Hematopoietic multipotent progenitor cell (in vitro differentiated cells): ENCODE results near the gene C4orf33. TPM values are rescaled to one million over a fixed set of nuclear protein-coding genes. Genes with fewer than 3 reads are reported as not detected.
"Not testable (repeated sequence)": the region's sequence is repeated elsewhere in the genome, so short reads cannot be mapped to it uniquely, and the experiment has no call there.

Source experiments
- DNase-seq, 3 donors: peaks; one replicate each; pipeline ENCODE4 v3.0.0-alpha.2; 2011 to 2015; ENCODE audit warnings: low read depth in 2 of 3, low spot score in 2 of 3
- total RNA-seq: library from RNA; depleted of rRNA; stranded (reverse); fragments of >200 nt; gene quantifications from one replicate; pipeline ENCODE4 v1.2.3, GENCODE V29; 2012

The C4orf33 gene
- total RNA-seq, 1 donor: 3.2 TPM

- no peak for DNase-seq
Measured at GRCh38 chr4:129117705-129118104, 21.8 kb downstream of the C4orf33 start.

- DNase-seq: not testable (repeated sequence)
Measured at GRCh38 chr4:129126614-129127013, 30.7 kb downstream of the C4orf33 start.

GRCh38 chr4:129129143-129129542, 33.2 kb downstream of the C4orf33 start:
- no peak for DNase-seq

DNA sequence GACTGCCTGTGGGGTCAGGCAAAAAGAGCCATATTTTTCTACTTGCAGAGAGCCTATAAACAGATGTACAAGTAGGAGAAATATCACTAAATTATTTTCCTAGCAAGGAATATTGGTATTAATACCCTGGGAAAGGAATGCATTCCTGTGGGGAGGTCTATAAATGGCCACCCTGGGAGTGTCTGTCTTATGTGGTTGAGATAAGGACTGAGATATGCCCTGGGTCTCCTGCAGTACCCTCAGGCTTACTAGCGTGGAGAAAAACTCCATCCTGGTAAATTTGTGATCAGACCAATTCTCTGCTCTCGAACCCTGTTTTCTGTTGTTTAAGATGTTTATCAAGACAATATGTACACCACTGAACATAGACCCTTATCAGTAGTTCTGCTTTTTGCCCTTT, 35.4 kb downstream of the C4orf33 start:
- no peak for DNase-seq

- no peak for DNase-seq
Measured at GRCh38 chr4:129136433-129136832, 40.5 kb downstream of the C4orf33 start.

- DNase-seq: no peak
Measured at GRCh38 chr4:129138810-129139496, 43.0 kb downstream of the C4orf33 start.

- no peak for DNase-seq
Measured at GRCh38 chr4:129140521-129140920, 44.6 kb downstream of the C4orf33 start.

- no peak for DNase-seq
Measured at GRCh38 chr4:129143359-129143758, 47.4 kb downstream of the C4orf33 start.

- DNase-seq: no peak
Measured at GRCh38 chr4:129144755-129145206, 48.8 kb downstream of the C4orf33 start.

DNA sequence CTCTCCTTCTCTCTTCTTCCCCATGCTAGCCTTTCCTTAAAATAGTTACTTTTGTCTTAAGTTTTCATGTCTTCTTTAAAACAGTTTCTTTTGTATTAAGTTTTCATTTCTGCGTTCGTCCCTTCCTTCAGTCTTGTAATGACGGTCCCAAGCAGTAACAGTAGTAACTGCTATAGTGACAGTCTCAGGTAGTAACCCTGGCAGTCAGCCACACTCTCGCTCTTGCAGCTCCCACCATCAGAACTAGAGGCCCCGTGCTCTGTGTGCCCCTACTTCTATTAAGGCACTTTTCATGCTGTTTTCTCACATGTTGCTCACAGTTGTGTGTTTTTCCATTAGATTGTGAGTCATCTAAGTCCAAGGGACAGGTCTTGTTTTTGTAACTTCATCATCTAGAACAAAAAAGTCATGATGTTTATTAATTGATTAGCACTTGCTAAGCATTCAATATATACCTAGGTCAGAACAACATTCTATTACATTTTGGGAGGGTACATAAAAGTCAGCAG, 49.3 kb downstream of the C4orf33 start:
- no peak for DNase-seq

GRCh38 chr4:129146639-129147038, 50.7 kb downstream of the C4orf33 start:
- DNase-seq: no peak

- DNase-seq: no peak
Measured at GRCh38 chr4:129148892-129149291, 52.9 kb downstream of the C4orf33 start.

DNA sequence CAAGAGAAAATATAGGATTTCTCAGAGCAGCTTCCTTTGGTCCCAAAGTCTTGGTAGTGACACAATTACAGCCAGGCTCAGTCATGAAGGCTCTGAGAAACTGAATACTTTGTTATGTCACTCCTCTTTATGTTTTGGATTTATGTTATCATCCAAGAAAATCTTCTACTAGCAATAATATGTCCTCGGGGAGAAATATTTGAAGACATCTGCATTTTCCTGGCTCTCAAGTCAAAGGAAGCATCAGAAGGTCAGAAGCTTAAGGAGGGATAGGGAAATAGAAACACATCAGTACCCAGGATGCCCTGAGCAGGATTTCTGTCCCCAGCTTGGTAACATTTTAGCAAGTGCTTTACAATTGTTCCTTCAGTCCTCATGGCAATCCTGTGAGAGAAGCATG, 54.0 kb downstream of the C4orf33 start:
- no peak for DNase-seq

- no peak for DNase-seq
Measured at GRCh38 chr4:129152350-129152749, 56.4 kb downstream of the C4orf33 start.

GRCh38 chr4:129153700-129154099, 57.7 kb downstream of the C4orf33 start:
- no peak for DNase-seq

DNA sequence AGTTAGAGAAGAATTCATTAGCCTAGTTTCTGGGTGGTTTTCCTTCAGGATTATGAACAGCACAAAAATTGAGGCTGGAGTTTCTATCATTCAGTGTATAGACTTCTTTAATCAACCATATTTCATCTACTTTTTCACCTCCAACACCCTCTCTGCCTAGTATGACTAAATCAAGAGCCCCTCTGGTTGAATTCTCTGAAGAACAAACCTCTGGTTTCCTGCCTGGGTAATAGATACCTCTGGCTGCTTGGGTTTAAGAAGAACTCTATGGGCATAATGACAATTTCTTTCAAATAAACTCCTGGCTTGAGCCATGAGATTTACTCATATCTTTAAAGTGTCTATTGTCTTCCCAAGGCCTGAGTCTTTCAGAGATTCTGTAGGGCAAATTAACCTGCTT, 66.5 kb downstream of the C4orf33 start:
- DNase-seq: no peak

DNA sequence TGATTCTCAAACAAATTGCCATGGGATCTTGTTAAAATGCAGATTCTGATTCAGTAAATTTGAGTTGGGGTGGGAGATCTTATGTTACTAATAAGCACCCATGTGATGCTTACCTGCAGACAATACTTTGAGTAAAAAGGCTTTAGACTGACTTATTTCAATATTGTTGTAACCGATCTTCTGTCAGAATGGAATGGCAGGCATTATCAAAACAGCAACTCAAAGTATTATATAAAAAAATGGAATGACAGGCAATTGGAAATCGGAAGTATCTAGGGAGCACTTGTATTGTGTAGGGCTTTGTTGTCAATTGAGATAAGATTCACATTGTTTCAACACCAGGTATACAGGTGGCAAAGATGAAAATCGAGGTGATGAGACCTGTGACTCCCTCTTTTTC, 67.5 kb downstream of the C4orf33 start:
- no peak for DNase-seq

GRCh38 chr4:129164243-129164642, 68.3 kb downstream of the C4orf33 start:
- no peak for DNase-seq

Other genes starting within 250 kb of the C4orf33 start
- gene SCLT1, start 2.6 kb upstream of the C4orf33 start, total RNA-seq: 8.6 TPM